HepG2 (cell line): ENCODE results near the gene NT5DC2. TPM values are rescaled to one million over a fixed set of nuclear protein-coding genes. Genes with fewer than 3 reads are reported as not detected.

Source experiments
- BHLHE40 ChIP-seq: IDR thresholded peaks from 2 replicates; pipeline ENCODE4 v1.6.1; 2011; ENCODE audit warnings: low read length, improper control_type of control experiment
- DMAP1 ChIP-seq: IDR thresholded peaks from 2 replicates; pipeline ENCODE4 v1.6.1; 2016
- EP300 ChIP-seq, 3 experiments: sonication (generic) in 1 of 3; formaldehyde crosslinking in 1 of 3; IDR thresholded peaks; 2 replicates each; pipeline versions ENCODE4 v1.5.1 to v1.6.1; 2011 to 2020; ENCODE audit warnings: low read depth in 2 of 3, low read length in 2 of 3, borderline replicate concordance in 1 of 3, improper control_type of control experiment in 1 of 3, mild to moderate bottlenecking in 1 of 3, missing genetic modification reagents in 1 of 3, moderate library complexity in 1 of 3
- FOSL2 ChIP-seq: sonication (generic); formaldehyde crosslinking; IDR thresholded peaks from 2 replicates; pipeline ENCODE4 v1.4.0; 2020; ENCODE audit warnings: missing genetic modification reagents
- HNRNPL ChIP-seq: fragments of 200-400 bp; formaldehyde crosslinking; IDR thresholded peaks from 2 replicates; pipeline ENCODE4 v1.6.1; 2017; ENCODE audit warnings: mild to moderate bottlenecking, low read depth, low read length
- HOXA9 ChIP-seq: sonication (generic); formaldehyde crosslinking; IDR thresholded peaks from 2 replicates; pipeline ENCODE4 v1.8.1; 2022; ENCODE audit warnings: missing genetic modification reagents, mild to moderate bottlenecking, moderate library complexity, borderline replicate concordance
- KDM5B ChIP-seq: sonication (generic); formaldehyde crosslinking; IDR thresholded peaks from 2 replicates; pipeline ENCODE4 v1.4.0; 2020; ENCODE audit warnings: missing genetic modification reagents, mild to moderate bottlenecking, borderline replicate concordance
- MED1 ChIP-seq: sonication (generic); formaldehyde crosslinking; IDR thresholded peaks from 2 replicates; pipeline ENCODE4 v1.4.0; 2020; ENCODE audit warnings: missing genetic modification reagents
- SAP130 ChIP-seq: IDR thresholded peaks from 2 replicates; pipeline ENCODE4 v1.6.1; 2016; ENCODE audit warnings: low read depth
- SP2 ChIP-seq: sonication (generic); formaldehyde crosslinking; IDR thresholded peaks from 2 replicates; pipeline ENCODE4 v1.5.1; 2020; ENCODE audit warnings: mild to moderate bottlenecking, missing genetic modification reagents
- TEAD3 ChIP-seq: optimal IDR thresholded peaks from 2 replicates; pipeline ENCODE3; 2016; ENCODE audit warnings: borderline replicate concordance
- ZNF101 ChIP-seq: sonication (generic); formaldehyde crosslinking; IDR thresholded peaks from 2 replicates; pipeline ENCODE4 v1.4.0; 2020; ENCODE audit warnings: mild to moderate bottlenecking, low read depth, missing genetic modification reagents, borderline replicate concordance
- ZNF225 ChIP-seq: sonication (generic); formaldehyde crosslinking; IDR thresholded peaks from 2 replicates; pipeline ENCODE4 v1.4.0; 2020; ENCODE audit warnings: mild to moderate bottlenecking, missing genetic modification reagents
- ZNF496 ChIP-seq: sonication (generic); formaldehyde crosslinking; IDR thresholded peaks from 2 replicates; pipeline ENCODE4 v1.8.1; 2023; ENCODE audit warnings: mild to moderate bottlenecking, moderate library complexity, missing genetic modification reagents; ENCODE audit not compliant: insufficient replicate concordance
- ZNF569 ChIP-seq: sonication (generic); formaldehyde crosslinking; IDR thresholded peaks from 2 replicates; pipeline ENCODE4 v1.5.0; 2020; ENCODE audit warnings: mild to moderate bottlenecking, missing genetic modification reagents, moderate library complexity, borderline replicate concordance
- ZNF7 ChIP-seq: IDR thresholded peaks from 2 replicates; pipeline ENCODE4 v1.6.1; 2016; ENCODE audit warnings: missing biosample characterization, missing genetic modification reagents
- polyA plus RNA-seq, 8 experiments: library from polyadenylated mRNA; depleted of rRNA in 3 of 8; stranded (reverse) in 7 of 8; unstranded in 1 of 8; fragments of >200 nt; fragmentation: Illumina TruSeq in 4 of 8; extraction: Trizol in 4 of 8; gene quantifications; 2 replicates each; pipeline versions ENCODE4 v1.2.1 to v1.2.3, GENCODE V29; 2011 to 2016; ENCODE audit warnings: low read depth in 4 of 8, missing spikeins in 1 of 8, mixed read lengths in 1 of 8; ENCODE audit not compliant: insufficient read depth in 1 of 8
- total RNA-seq, 5 experiments: library from RNA; depleted of rRNA; stranded (reverse); fragments of >200 nt; fragmentation: Illumina TruSeq; extraction: Trizol; gene quantifications; 2 replicates each; pipeline ENCODE4 v1.2.3, GENCODE V29; 2016; ENCODE audit warnings: low read depth in 1 of 5
- TF ChIP-seq, protein P1 (sequence below): sonication (generic); IDR thresholded peaks from 2 replicates; pipeline ENCODE4 v1.6.1; 2016; ENCODE audit warnings: low read depth, borderline replicate concordance
- TF ChIP-seq, protein P2 (sequence below): sonication (generic); formaldehyde crosslinking; IDR thresholded peaks from one replicate; pipeline ENCODE4 v1.5.1; 2020; ENCODE audit warnings: mild to moderate bottlenecking, missing genetic modification reagents; ENCODE audit errors: not compliant biosample characterization

Gene NT5DC2
- total and polyA plus RNA-seq, 2 of the 13 experiments (the other 11 are each of a cell fraction or from before 2014, with no cell fraction given) = 131 to 240 TPM

GRCh38 chr3:52495777-52496602 is 37.7 kb downstream of the NT5DC2 start (continued):
- TF ChIP-seq SAP130 (CRISPR knock-in tag) (peak; percentile 63), ZNF7 (CRISPR knock-in tag) (0 out of 2 replicates have a peak, but pooled peaks have one; percentile 49), FOSL2 (CRISPR knock-in tag) (peak; percentile 95), ZNF569 (CRISPR knock-in tag) (no peak), EP300 (IDR thresholded peaks at IDR 0.05; ENCODE audit: low read depth in 2 of 2, low read length in 2 of 2) (no peak; a peak in 1 of 4 replicates), EP300 (CRISPR knock-in tag; IDR thresholded peaks at IDR 0.05; ENCODE audit: borderline replicate concordance) (no peak), MED1 (CRISPR knock-in tag) (0 out of 2 replicates have a peak, but pooled peaks have one; percentile 17), SP2 (CRISPR knock-in tag) (no peak), HNRNPL (0 out of 2 replicates have a peak, but pooled peaks have one; percentile 29), KDM5B (CRISPR knock-in tag) (peak; percentile 18; the same call in 1 of the 2 replicates), ZNF101 (no peak), HOXA9 (CRISPR knock-in tag) (no peak), TEAD3 (CRISPR knock-in tag) (peak; percentile 15), DMAP1 (CRISPR knock-in tag) (0 out of 2 replicates have a peak, but pooled peaks have one; percentile 23), ZNF496 (no peak), ZNF225 (no peak), BHLHE40 (peak; percentile 64)
- TF ChIP-seq, protein P1, sequence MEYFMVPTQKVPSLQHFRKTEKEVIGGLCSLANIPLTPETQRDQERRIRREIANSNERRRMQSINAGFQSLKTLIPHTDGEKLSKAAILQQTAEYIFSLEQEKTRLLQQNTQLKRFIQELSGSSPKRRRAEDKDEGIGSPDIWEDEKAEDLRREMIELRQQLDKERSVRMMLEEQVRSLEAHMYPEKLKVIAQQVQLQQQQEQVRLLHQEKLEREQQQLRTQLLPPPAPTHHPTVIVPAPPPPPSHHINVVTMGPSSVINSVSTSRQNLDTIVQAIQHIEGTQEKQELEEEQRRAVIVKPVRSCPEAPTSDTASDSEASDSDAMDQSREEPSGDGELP = peak; percentile 27; the same call in 1 of the 2 replicates
- TF ChIP-seq, protein P2, sequence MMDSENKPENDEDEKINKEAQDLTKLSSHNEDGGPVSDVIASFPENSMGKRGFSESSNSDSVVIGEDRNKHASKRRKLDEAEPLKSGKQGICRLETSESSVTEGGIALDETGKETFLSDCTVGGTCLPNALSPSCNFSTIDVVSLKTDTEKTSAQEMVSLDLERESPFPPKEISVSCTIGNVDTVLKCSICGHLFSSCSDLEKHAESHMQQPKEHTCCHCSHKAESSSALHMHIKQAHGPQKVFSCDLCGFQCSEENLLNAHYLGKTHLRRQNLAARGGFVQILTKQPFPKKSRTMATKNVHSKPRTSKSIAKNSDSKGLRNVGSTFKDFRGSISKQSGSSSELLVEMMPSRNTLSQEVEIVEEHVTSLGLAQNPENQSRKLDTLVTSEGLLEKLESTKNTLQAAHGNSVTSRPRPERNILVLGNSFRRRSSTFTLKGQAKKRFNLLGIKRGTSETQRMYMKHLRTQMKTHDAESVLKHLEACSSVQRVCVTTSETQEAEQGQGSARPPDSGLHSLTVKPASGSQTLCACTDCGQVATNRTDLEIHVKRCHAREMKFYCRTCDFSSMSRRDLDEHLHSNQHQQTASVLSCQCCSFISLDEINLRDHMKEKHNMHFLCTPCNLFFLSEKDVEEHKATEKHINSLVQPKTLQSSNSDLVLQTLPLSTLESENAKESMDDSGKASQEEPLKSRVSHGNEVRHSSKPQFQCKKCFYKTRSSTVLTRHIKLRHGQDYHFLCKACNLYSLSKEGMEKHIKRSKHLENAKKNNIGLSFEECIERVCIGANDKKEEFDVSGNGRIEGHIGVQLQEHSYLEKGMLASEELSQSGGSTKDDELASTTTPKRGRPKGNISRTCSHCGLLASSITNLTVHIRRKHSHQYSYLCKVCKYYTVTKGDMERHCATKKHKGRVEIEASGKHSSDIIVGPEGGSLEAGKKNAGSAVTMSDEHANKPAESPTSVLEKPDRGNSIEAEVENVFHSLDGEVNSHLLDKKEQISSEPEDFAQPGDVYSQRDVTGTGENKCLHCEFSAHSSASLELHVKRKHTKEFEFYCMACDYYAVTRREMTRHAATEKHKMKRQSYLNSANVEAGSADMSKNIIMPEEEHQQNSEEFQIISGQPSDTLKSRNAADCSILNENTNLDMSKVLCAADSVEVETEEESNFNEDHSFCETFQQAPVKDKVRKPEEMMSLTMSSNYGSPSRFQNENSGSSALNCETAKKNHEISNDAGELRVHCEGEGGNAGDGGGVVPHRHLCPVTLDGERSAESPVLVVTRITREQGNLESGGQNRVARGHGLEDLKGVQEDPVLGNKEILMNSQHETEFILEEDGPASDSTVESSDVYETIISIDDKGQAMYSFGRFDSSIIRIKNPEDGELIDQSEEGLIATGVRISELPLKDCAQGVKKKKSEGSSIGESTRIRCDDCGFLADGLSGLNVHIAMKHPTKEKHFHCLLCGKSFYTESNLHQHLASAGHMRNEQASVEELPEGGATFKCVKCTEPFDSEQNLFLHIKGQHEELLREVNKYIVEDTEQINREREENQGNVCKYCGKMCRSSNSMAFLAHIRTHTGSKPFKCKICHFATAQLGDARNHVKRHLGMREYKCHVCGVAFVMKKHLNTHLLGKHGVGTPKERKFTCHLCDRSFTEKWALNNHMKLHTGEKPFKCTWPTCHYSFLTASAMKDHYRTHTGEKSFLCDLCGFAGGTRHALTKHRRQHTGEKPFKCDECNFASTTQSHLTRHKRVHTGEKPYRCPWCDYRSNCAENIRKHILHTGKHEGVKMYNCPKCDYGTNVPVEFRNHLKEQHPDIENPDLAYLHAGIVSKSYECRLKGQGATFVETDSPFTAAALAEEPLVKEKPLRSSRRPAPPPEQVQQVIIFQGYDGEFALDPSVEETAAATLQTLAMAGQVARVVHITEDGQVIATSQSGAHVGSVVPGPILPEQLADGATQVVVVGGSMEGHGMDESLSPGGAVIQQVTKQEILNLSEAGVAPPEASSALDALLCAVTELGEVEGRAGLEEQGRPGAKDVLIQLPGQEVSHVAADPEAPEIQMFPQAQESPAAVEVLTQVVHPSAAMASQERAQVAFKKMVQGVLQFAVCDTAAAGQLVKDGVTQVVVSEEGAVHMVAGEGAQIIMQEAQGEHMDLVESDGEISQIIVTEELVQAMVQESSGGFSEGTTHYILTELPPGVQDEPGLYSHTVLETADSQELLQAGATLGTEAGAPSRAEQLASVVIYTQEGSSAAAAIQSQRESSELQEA (CRISPR knock-in tag) = no peak
